B cell (primary cell): Measurements from ENCODE around the gene LIG3. TPM values are rescaled to one million over a fixed set of nuclear protein-coding genes. Genes with fewer than 3 reads are reported as not detected.

Experiments
- ATAC-seq: fragments of 200-7000 bp; cut with Tn5 transposase; one replicate; pipeline ENCODE4 v1.10.0; 2021; ENCODE audit warnings: low read depth, mild to moderate bottlenecking, moderate number of reproducible peaks, moderate library complexity
- CTCF ChIA-PET: fragments of 350-600 bp; sonication (Branson Sonifier 250); formaldehyde crosslinking; loops from one replicate; lab custom pipeline; 2021; ENCODE audit warnings: antibody characterized with exemption, inconsistent platforms; lab: Charles Lee
- POLR2A ChIA-PET: fragments of 350-600 bp; sonication (Branson Sonifier 250); formaldehyde crosslinking; loops from one replicate; lab custom pipeline; 2021; ENCODE audit warnings: antibody characterized with exemption; lab: Charles Lee
- DNase-seq: peaks from one replicate; pipeline ENCODE4 v3.0.0; 2013
- H2AFZ ChIP-seq: 2 replicates; pipeline ENCODE4 v1.6.1; 2012; ENCODE audit warnings: mild to moderate bottlenecking, low read depth, low read length; ENCODE audit not compliant: insufficient read depth, poor library complexity, severe bottlenecking
- H3K27ac ChIP-seq, 2 donors: 1 replicate in 1 of 2; 2 replicates in 1 of 2; pipeline ENCODE4 v1.5.1; 2012 to 2013; ENCODE audit warnings: low read length in 2 of 2, mild to moderate bottlenecking in 2 of 2, moderate library complexity in 1 of 2
- H3K27me3 ChIP-seq, 4 experiments: fragments of 200-600 bp in 1 of 4; sonication (generic) in 1 of 4; replicated peaks in 1 of 4; 1 replicate in 2 of 4; 2 replicates in 2 of 4; pipeline versions ENCODE4 v1.6.1 to v1.7.0; 2013 to 2016; ENCODE audit warnings: low read length in 3 of 4, mild to moderate bottlenecking in 2 of 4, mixed read lengths in 1 of 4, moderate library complexity in 1 of 4; ENCODE audit not compliant: insufficient read depth in 4 of 4, control insufficient read depth in 3 of 4; ENCODE audit errors: control extremely low read depth in 1 of 4
- H3K36me3 ChIP-seq, 2 experiments: replicated peaks in 1 of 2; 1 replicate in 1 of 2; 2 replicates in 1 of 2; pipeline versions ENCODE4 v1.6.1 to v1.7.1; 2013; ENCODE audit warnings: low read length in 1 of 2; ENCODE audit not compliant: insufficient read depth in 2 of 2, control insufficient read depth in 1 of 2; ENCODE audit errors: control extremely low read depth in 1 of 2, extremely low read depth in 1 of 2
- H3K4me1 ChIP-seq, 2 donors: fragments of 200-600 bp in 1 of 2; sonication (generic) in 1 of 2; 1 replicate in 1 of 2; 2 replicates in 1 of 2; pipeline versions ENCODE4 v1.5.1 to v1.6.1; 2013 to 2017; ENCODE audit warnings: low read length in 2 of 2; ENCODE audit not compliant: control insufficient read depth in 2 of 2, insufficient read depth in 2 of 2
- H3K4me2 ChIP-seq: replicated peaks from 2 replicates; pipeline ENCODE3; 2012; ENCODE audit warnings: mild to moderate bottlenecking, low read depth, low read length; ENCODE audit not compliant: poor library complexity, severe bottlenecking
- H3K4me3 ChIP-seq, 5 experiments: fragments of 200-600 bp in 1 of 5; sonication (generic) in 1 of 5; 1 replicate in 3 of 5; 2 replicates in 2 of 5; pipeline versions ENCODE4 v1.5.1 to v1.7.0; 2011 to 2016; ENCODE audit warnings: low read length in 4 of 5, mild to moderate bottlenecking in 4 of 5, low read depth in 2 of 5, control low read depth in 1 of 5, moderate library complexity in 1 of 5; ENCODE audit not compliant: insufficient read depth in 1 of 5; ENCODE audit errors: control extremely low read depth in 1 of 5, extremely low read depth in 1 of 5
- H3K79me2 ChIP-seq: fragments of 200-600 bp; sonication (generic); one replicate; pipeline ENCODE4 v1.6.0; 2016; ENCODE audit warnings: low read length; ENCODE audit not compliant: control insufficient read depth, insufficient read depth
- H3K9ac ChIP-seq: fragments of 200-600 bp; sonication (generic); 2 replicates; pipeline ENCODE4 v1.6.1; 2017; ENCODE audit warnings: mild to moderate bottlenecking, low read length, moderate library complexity
- H3K9me3 ChIP-seq, 3 donors: one replicate each; pipeline versions ENCODE4 v1.6.1 to v1.7.1; 2013; ENCODE audit warnings: low read length in 2 of 3; ENCODE audit not compliant: control insufficient read depth in 2 of 3, insufficient read depth in 1 of 3; ENCODE audit errors: control extremely low read depth in 1 of 3
- H4K20me1 ChIP-seq: 2 replicates; pipeline ENCODE4 v1.6.0; 2012; ENCODE audit warnings: mild to moderate bottlenecking, low read length; ENCODE audit not compliant: insufficient read depth, control insufficient read depth, poor library complexity, severe bottlenecking
- H3K27ac Mint-ChIP-seq: one replicate; pipeline ENCODE4 v1.8.0; 2021; ENCODE audit warnings: mixed read lengths
- H3K27me3 Mint-ChIP-seq: one replicate; pipeline ENCODE4 v1.8.0; 2021; ENCODE audit warnings: mixed read lengths
- H3K4me1 Mint-ChIP-seq: one replicate; pipeline ENCODE4 v1.8.0; 2021; ENCODE audit warnings: mixed read lengths
- H3K4me3 Mint-ChIP-seq: one replicate; pipeline ENCODE4 v1.8.0; 2021; ENCODE audit warnings: mixed read lengths
- H3K9me3 Mint-ChIP-seq: one replicate; pipeline ENCODE4 v1.8.0; 2022; ENCODE audit warnings: mixed read lengths; ENCODE audit not compliant: insufficient read depth
- CTCF ChIP-seq: fragments of 200-600 bp; IDR thresholded peaks from one replicate; pipeline ENCODE4 v1.8.0; 2022; ENCODE audit warnings: antibody characterized with exemption, mild to moderate bottlenecking
- EZH2 ChIP-seq: IDR thresholded peaks from 2 replicates; pipeline ENCODE4 v1.6.1; 2012; ENCODE audit warnings: borderline replicate concordance, low read depth, mild to moderate bottlenecking, moderate library complexity, low read length; ENCODE audit not compliant: insufficient read depth, poor library complexity, severe bottlenecking
- WGBS: methylation state at CpG from one replicate; pipeline ENCODE4 v1.1.5; 2013; ENCODE audit warnings: missing lambda C conversion rate; ENCODE audit not compliant: insufficient coverage; 5-methylcytosine and 5-hydroxymethylcytosine counted together
- intact Hi-C: fragments of 100-400 bp; cut with micrococcal nuclease; formaldehyde crosslinking; loops from one replicate; pipeline ENCODE4 v1.10.0; 2022
- polyA plus RNA-seq: library from polyadenylated mRNA; depleted of rRNA; stranded (reverse); fragments of >200 nt; gene quantifications from 2 replicates; pipeline ENCODE4 v1.2.3, GENCODE V29; 2012
- total RNA-seq, 2 donors: library from RNA; stranded (reverse); fragments of 120-200 nt in 1 of 2; gene quantifications; 1 replicate in 1 of 2; 2 replicates in 1 of 2; pipeline versions ENCODE4 v1.2.3 to v1.2.4, GENCODE V29; 2013 to 2022

The LIG3 gene
- total and polyA plus RNA-seq, 2 donors (not counting 1 experiment from before 2014, with no cell fraction given): 8.8 to 34.4 TPM

- no peaks in the 10 kb centered on the region for H3K27me3 ChIP-seq
- ChIA-PET CTCF (no interaction called here), POLR2A (no interaction called here)
- peaks cover 17% of the 10 kb centered on the region for H3K79me2 ChIP-seq
- Mint-ChIP-seq H3K27ac (no peak overlapping the region), H3K4me3 (no peak overlapping the region), H3K4me1 (peaks cover 26% of the 10 kb centered on the region), H3K27me3 (no peaks in the 10 kb centered on the region), H3K9me3 (no peaks in the 10 kb centered on the region)
- H3K4me2 ChIP-seq: no peak overlapping the region
- no peaks in the 10 kb centered on the region for H3K9me3 ChIP-seq
- H3K4me3 ChIP-seq: no peak overlapping the region
- peak overlapping the region in 1 of 2 donors; percentile 21 for H3K27ac ChIP-seq
- intact Hi-C loops: loop anchor here (2.0 kb wide), 1 partner anchor 20 kb away; no protein-coding TSS in a partner anchor
- no peak overlapping the region for H2AFZ ChIP-seq
- H3K9ac ChIP-seq: no peak overlapping the region
- DNase-seq (no peak), ATAC-seq (no peak)
- H3K36me3 ChIP-seq: peaks cover 0 to 3% of the 10 kb centered on the region in 2 experiments
- WGBS: 76% methylated on average over 2 of the region's 3 CpGs
- peaks cover 11 to 13% of the 10 kb centered on the region in 2 donors for H3K4me1 ChIP-seq
- TF ChIP-seq EZH2: no peak
- no peak for TF ChIP-seq CTCF
- no peaks in the 10 kb centered on the region for H4K20me1 ChIP-seq
Measured at GRCh38 chr17:35028531-35029262, 48.4 kb downstream of the LIG3 start.

GRCh38 chr17:35030780-35031179 is 50.5 kb downstream of the LIG3 start:
- H3K27ac ChIP-seq: no peak overlapping the region
- no peaks in the 10 kb centered on the region for H4K20me1 ChIP-seq
- peaks cover 0 to 3% of the 10 kb centered on the region in 2 experiments for H3K36me3 ChIP-seq
- H3K27me3 Mint-ChIP-seq: no peaks in the 10 kb centered on the region
- no peak overlapping the region for H3K27ac Mint-ChIP-seq
- H3K4me1 Mint-ChIP-seq: peaks cover 26% of the 10 kb centered on the region
- no peaks in the 10 kb centered on the region for H3K9me3 Mint-ChIP-seq
- no peak overlapping the region for H3K9ac ChIP-seq
- H3K4me3 Mint-ChIP-seq: no peak overlapping the region
- DNase-seq (no peak), ATAC-seq (no peak)
- peaks cover 11 to 13% of the 10 kb centered on the region in 2 donors for H3K4me1 ChIP-seq
- no peak overlapping the region for H3K4me3 ChIP-seq
- POLR2A ChIA-PET: no interaction called here
- CTCF ChIA-PET: no interaction called here
- H3K79me2 ChIP-seq: peaks cover 17% of the 10 kb centered on the region
- intact Hi-C loops: no loop called here
- no peak overlapping the region for H3K4me2 ChIP-seq
- no CpG with 5 or more reads among the region's 1 CpG for WGBS
- H3K27me3 ChIP-seq: no peaks in the 10 kb centered on the region
- no peaks in the 10 kb centered on the region for H3K9me3 ChIP-seq
- TF ChIP-seq CTCF: no peak
- TF ChIP-seq EZH2: no peak
- H2AFZ ChIP-seq: no peak overlapping the region
